Stimulated activated naive B cell treated with anti-CD40 and anti-IgM and Interleukin-4, amounts not matched to agents 10 μg/mL and 1 μg/mL and 100 μg/mL, for 72 hours (primary cell): ENCODE data around the gene TPM4.
"Not testable (repeated sequence)": the region's sequence is repeated elsewhere in the genome, so short reads cannot be mapped to it uniquely, and the experiment has no call there.

ENCODE experiments used
- ATAC-seq, 2 donors: fragments of 150-1000 bp; cut with Tn5 transposase; replicated peaks; 2 replicates each; pipeline ENCODE4 v1.10.0; 2021; ENCODE audit warnings: moderate library complexity in 1 of 2
- DNase-seq: peaks from one replicate; pipeline ENCODE4 v3.0.0; 2021
- H3K27ac Mint-ChIP-seq: one replicate; pipeline ENCODE4 v1.8.0; 2022; ENCODE audit warnings: mild to moderate bottlenecking, mixed read lengths
- H3K27me3 Mint-ChIP-seq, 2 donors: one replicate each; pipeline ENCODE4 v1.8.0; 2022; ENCODE audit warnings: mixed read lengths in 2 of 2
- H3K36me3 Mint-ChIP-seq, 2 donors: one replicate each; pipeline ENCODE4 v1.8.0; 2022; ENCODE audit warnings: mixed read lengths in 2 of 2, mild to moderate bottlenecking in 1 of 2
- H3K4me1 Mint-ChIP-seq, 2 donors: one replicate each; pipeline ENCODE4 v1.8.0; 2022; ENCODE audit warnings: mixed read lengths in 2 of 2, mild to moderate bottlenecking in 1 of 2
- H3K4me3 Mint-ChIP-seq, 2 donors: one replicate each; pipeline ENCODE4 v1.8.0; 2022; ENCODE audit warnings: mild to moderate bottlenecking in 2 of 2, mixed read lengths in 2 of 2, moderate library complexity in 1 of 2
- H3K9me3 Mint-ChIP-seq, 2 donors: one replicate each; pipeline ENCODE4 v1.8.0; 2022; ENCODE audit warnings: mixed read lengths in 2 of 2, mild to moderate bottlenecking in 1 of 2

The TPM4 gene

GRCh38 chr19:16076154-16076957 is at the start of gene TPM4:
TSS of gene TPM4 (plus strand) at chr19:16076495. CDS start at chr19:16076566, 71 bp downstream.
- peak within 1 kb of the TSS; percentile 99 for H3K27ac Mint-ChIP-seq
- peak; percentile 86 for DNase-seq
- no peaks in the 10 kb centered on the region for H3K27me3 Mint-ChIP-seq
- H3K9me3 Mint-ChIP-seq = no peaks in the 10 kb centered on the region
- H3K36me3 Mint-ChIP-seq = peaks cover 33 to 38% of the 10 kb centered on the region in 2 donors
- H3K4me3 Mint-ChIP-seq = peak within 1 kb of the TSS; percentile 91 to 97
- peaks cover 29 to 67% of the 10 kb centered on the region in 2 donors for H3K4me1 Mint-ChIP-seq
- peak; percentile 63 to 71 for ATAC-seq

DNA sequence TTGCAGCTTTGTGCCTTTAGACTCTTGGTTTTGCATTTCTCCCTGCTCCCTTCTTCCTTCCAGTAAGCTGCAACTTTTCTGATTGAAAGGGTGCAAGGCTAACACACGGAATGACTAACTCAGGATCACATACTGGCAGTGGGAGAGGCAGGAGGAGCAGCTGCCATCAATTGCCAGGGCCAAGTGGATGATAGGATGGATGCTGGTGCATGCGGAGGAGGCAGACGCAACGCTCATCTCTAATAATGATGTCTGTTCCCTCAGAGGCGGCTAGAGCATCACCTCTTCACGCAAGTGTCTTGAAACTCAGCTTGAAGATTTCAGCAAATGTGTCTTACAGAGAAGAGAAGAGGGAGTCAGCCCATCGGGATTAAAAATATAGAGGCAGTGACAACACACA is 49.5 kb upstream of the TPM4 start:
- ATAC-seq (no peak), DNase-seq (no peak)
- H3K36me3 Mint-ChIP-seq = no peaks in the 10 kb centered on the region
- H3K4me1 Mint-ChIP-seq = peaks cover 11 to 25% of the 10 kb centered on the region in 2 donors
- H3K9me3 Mint-ChIP-seq = no peaks in the 10 kb centered on the region
- H3K27ac Mint-ChIP-seq = peak overlapping the region; percentile 72
- peak overlapping the region; percentile 20 to 22 for H3K4me3 Mint-ChIP-seq
- peaks cover 0 to 18% of the 10 kb centered on the region in 2 donors for H3K27me3 Mint-ChIP-seq

GRCh38 chr19:16027528-16027927 is 48.8 kb upstream of the TPM4 start:
- DNase-seq (peak; percentile 36), ATAC-seq (peak; percentile 96)
- Mint-ChIP-seq H3K9me3 (no peaks in the 10 kb centered on the region), H3K4me1 (peaks cover 11 to 25% of the 10 kb centered on the region in 2 donors), H3K36me3 (no peaks in the 10 kb centered on the region), H3K4me3 (peak overlapping the region; percentile 13 to 54), H3K27me3 (peaks cover 0 to 13% of the 10 kb centered on the region in 2 donors), H3K27ac (peak overlapping the region; percentile 67)

DNA sequence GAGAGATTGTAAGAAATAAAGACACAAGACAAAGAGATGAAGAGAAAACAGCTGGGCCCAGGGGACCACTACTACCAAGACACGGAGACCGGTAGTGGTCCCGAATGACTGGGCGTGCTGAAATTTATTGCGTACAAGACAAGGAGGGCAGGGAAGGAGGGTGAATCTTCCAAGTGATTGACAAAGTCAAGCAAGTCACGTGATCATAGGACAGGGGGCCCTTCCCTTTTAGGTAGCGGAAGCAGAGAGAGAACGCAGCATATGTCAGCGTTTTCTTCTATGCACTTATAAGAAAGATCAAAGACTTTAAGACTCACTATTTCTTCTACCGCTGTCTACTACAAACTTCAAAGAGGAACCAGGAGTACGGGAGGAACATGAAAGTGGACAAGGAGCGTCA is 46.1 kb upstream of the TPM4 start:
- H3K4me3 Mint-ChIP-seq, DNase-seq, ATAC-seq, H3K27ac Mint-ChIP-seq, H3K36me3 Mint-ChIP-seq, H3K9me3 Mint-ChIP-seq, H3K27me3 Mint-ChIP-seq: not testable (repeated sequence)
- H3K4me1 Mint-ChIP-seq = peaks cover 11 to 25% of the 10 kb centered on the region in 2 donors

GRCh38 chr19:16030964-16031871 is 45.1 kb upstream of the TPM4 start:
- no peaks in the 10 kb centered on the region for H3K36me3 Mint-ChIP-seq
- H3K27me3 Mint-ChIP-seq = no peaks in the 10 kb centered on the region
- no peak overlapping the region for H3K4me3 Mint-ChIP-seq
- peaks cover 8 to 15% of the 10 kb centered on the region in 2 donors for H3K4me1 Mint-ChIP-seq
- ATAC-seq (no peak), DNase-seq (no peak)
- no peak overlapping the region for H3K27ac Mint-ChIP-seq
- no peaks in the 10 kb centered on the region for H3K9me3 Mint-ChIP-seq

GRCh38 chr19:16031872-16032200 is 44.5 kb upstream of the TPM4 start:
- no peak for ATAC-seq
- Mint-ChIP-seq H3K4me3 (no peak overlapping the region), H3K27me3 (no peaks in the 10 kb centered on the region), H3K4me1 (peaks cover 5 to 10% of the 10 kb centered on the region in 2 donors), H3K36me3 (no peaks in the 10 kb centered on the region), H3K27ac (no peak overlapping the region), H3K9me3 (no peaks in the 10 kb centered on the region)
- DNase-seq = no peak

- ATAC-seq (no peak), DNase-seq (no peak)
Measured at GRCh38 chr19:16032509-16033135, 43.7 kb upstream of the TPM4 start.

DNA sequence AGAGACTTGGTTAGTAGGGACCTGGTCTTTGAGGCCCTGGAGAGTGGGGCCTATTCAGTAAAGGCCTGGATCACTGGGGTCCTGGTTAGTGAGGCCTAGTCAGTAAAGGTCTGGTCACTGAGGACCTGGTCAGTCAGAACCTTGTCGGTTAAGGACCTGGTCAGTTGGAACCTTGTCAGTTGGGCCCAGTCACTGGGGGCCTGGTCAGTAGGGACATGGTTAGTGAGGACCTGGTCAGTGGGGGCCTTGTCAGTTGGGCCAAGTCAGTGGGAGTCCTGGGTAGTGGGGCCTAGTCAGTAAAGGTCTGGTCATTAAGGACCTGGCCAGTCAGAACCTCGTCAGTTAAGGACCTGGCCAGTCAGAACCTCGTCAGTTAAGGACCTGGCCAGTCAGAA is 43.2 kb upstream of the TPM4 start:
- H3K36me3 Mint-ChIP-seq = no peaks in the 10 kb centered on the region
- ATAC-seq (no peak), DNase-seq (no peak)
- H3K4me3 Mint-ChIP-seq = no peak overlapping the region
- peaks cover 0 to 2% of the 10 kb centered on the region in 2 donors for H3K4me1 Mint-ChIP-seq
- no peaks in the 10 kb centered on the region for H3K27me3 Mint-ChIP-seq
- no peaks in the 10 kb centered on the region for H3K9me3 Mint-ChIP-seq
- H3K27ac Mint-ChIP-seq = no peak overlapping the region

More at GRCh38 chr19:16032509-16033135, 43.7 kb upstream of the TPM4 start:
- no peaks in the 10 kb centered on the region for H3K9me3 Mint-ChIP-seq
- peaks cover 2% of the 10 kb centered on the region in 2 donors for H3K4me1 Mint-ChIP-seq
- H3K4me3 Mint-ChIP-seq = no peak overlapping the region
- H3K36me3 Mint-ChIP-seq = no peaks in the 10 kb centered on the region
- H3K27me3 Mint-ChIP-seq = no peaks in the 10 kb centered on the region
- no peak overlapping the region for H3K27ac Mint-ChIP-seq

DNA sequence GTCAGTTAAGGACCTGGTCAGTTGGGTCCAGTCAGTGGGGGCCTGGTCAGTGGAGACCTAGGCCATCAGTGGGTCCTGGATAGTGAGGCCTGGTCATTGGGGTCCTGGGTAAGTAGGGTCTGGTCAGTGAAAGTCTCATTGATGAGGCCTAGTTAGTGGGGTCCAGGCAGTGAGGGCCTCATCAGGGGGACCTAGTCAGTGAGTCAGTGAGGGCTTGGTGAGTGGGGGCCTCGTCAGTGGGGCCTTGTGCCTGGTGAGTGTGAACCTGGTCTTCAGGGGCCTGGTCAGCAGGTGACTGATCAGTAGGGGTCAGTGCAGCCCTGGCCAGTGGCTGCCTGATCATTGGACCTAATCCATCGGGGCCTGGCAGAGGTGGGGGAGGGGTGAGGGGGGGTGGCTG is 42.6 kb upstream of the TPM4 start:
- Mint-ChIP-seq H3K9me3 (no peaks in the 10 kb centered on the region), H3K4me3 (no peak overlapping the region), H3K36me3 (no peaks in the 10 kb centered on the region), H3K4me1 (peaks cover 0 to 2% of the 10 kb centered on the region in 2 donors), H3K27me3 (no peaks in the 10 kb centered on the region), H3K27ac (no peak overlapping the region)
- no peak for ATAC-seq
- DNase-seq = no peak

DNA sequence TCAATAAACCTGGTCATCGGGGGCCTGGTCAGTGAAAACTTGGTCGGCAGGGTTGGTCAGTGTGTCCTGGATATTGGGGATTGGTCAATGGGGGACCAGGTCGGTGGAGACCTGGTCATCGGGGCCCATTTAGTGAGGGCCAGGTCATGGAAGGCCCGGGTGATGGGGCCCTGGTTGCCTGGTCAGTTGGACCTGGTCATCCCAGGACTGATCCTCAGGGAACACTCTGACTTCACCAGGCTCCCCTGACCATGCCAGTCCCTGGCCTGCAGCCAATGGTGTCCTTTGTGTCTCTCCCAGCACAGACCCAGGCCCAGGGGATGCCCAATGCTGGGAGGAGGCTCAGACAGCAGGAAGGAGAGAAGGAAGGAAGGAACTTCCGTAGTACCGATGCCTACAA is 42.1 kb upstream of the TPM4 start:
- Mint-ChIP-seq H3K27ac (no peak overlapping the region), H3K36me3 (no peaks in the 10 kb centered on the region), H3K27me3 (no peaks in the 10 kb centered on the region), H3K9me3 (no peaks in the 10 kb centered on the region), H3K4me3 (no peak overlapping the region), H3K4me1 (no peaks in the 10 kb centered on the region)
- no peak for ATAC-seq
- DNase-seq = no peak

GRCh38 chr19:16034958-16035560 is 41.2 kb upstream of the TPM4 start:
- Mint-ChIP-seq H3K4me3 (no peak overlapping the region), H3K27me3 (no peaks in the 10 kb centered on the region), H3K4me1 (no peaks in the 10 kb centered on the region), H3K9me3 (no peaks in the 10 kb centered on the region), H3K36me3 (no peaks in the 10 kb centered on the region), H3K27ac (no peak overlapping the region)
- ATAC-seq (no peak), DNase-seq (no peak)

DNA sequence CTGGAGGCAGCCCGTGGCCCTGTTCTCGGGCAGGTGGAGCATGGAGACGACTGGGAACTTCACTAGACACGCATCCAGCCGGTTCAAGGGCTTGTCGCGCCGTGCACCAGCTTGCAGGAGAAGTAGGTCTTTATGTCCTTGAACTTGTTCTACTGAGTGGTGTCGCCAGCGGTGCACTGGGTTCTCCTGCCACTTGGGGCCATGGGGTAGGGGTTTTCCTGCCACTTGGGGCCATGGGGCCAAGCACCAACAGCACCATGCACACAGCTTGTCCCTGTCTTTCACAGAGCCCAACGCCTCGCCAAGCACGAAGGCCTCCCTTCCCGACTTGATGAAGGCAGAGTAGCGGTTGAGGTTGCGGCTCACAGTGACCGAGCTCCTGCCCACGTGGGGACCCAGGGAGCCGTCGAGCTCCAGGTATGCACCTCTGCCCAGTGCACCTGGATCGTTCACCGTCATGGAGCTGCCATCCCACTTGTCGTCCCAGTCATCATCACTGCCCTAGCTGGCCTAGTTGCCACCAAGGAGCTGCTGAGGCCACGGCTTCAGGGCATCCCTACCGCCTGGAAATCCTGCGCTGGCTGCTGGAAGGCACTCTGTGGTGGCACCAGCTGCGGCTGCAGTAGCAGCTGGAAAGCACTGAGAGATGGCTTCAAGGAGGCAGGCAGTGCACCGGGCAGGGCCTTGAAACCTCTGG is 40.5 kb upstream of the TPM4 start:
- no peaks in the 10 kb centered on the region for H3K36me3 Mint-ChIP-seq
- H3K27ac Mint-ChIP-seq = no peak overlapping the region
- DNase-seq (no peak), ATAC-seq (no peak)
- H3K4me3 Mint-ChIP-seq = no peak overlapping the region
- no peaks in the 10 kb centered on the region for H3K9me3 Mint-ChIP-seq
- H3K4me1 Mint-ChIP-seq = no peaks in the 10 kb centered on the region
- no peaks in the 10 kb centered on the region for H3K27me3 Mint-ChIP-seq

DNA sequence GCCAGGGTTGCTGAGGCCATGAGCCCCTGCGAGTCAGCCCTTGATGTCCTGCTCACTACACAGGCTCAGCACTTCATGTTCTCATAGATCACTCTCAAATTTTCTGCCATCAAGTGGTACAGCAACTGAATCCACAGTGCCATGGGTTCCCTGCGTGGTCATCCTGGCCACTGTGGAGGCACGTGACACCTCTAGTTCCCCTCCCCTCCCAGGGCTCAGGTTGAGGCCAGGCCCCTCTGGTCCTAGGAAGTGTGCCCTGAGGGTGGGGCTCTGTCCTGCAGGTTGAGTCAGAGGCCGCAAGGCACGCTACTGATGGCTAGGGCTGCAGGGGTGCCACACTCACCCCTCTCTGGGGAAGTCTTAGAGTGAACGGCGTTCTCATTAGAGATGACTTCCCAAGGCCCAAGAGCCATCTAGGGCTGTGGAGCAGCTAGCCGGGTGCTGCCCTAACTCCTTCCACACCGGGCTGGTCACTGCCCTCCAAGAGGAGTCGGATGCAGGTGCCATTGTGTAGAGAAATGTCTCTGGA is 39.8 kb upstream of the TPM4 start:
- Mint-ChIP-seq H3K9me3 (no peaks in the 10 kb centered on the region), H3K27me3 (no peaks in the 10 kb centered on the region), H3K4me3 (no peak overlapping the region), H3K27ac (no peak overlapping the region), H3K4me1 (peaks cover 0 to 2% of the 10 kb centered on the region in 2 donors), H3K36me3 (no peaks in the 10 kb centered on the region)
- ATAC-seq (no peak), DNase-seq (no peak)
